Measurements from ENCODE around the gene KIAA1671. TPM values are rescaled to one million over a fixed set of nuclear protein-coding genes. Genes with fewer than 3 reads are reported as not detected.
A peak's percentile ranks its signal among the peaks of the same experiment; 100 is the strongest.

The KIAA1671 gene
- total RNA-seq, 2 donors from 2014 or later: 82.5 to 94.3 TPM

DNA sequence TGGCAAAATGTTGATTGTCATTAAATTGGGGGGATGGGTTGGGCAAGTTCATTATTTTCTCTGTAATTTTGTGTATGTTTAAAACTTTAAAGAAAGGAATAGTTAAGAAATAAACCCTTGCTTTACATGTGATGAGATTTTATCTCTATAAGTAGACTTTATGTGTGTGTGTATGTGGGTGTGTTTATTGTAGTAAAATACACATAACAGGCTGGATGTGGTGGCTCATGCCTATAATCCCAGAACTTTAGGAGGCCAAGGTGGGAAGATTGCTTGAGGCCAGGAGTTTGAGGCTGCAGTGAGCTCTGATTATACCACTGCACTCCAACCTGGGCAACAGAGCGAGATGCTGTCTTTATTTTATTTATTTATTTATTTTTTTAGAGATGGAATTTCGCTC lies 83.2 kb downstream of the KIAA1671 start:
- Histone ChIP-seq H3K4me3 (no peak overlapping the region), H3K36me3 (no peaks in the 10 kb centered on the region), H3K9me3 (no peaks in the 10 kb centered on the region), H3K27ac (peak overlapping the region; percentile 27), H3K27me3 (no peaks in the 10 kb centered on the region), H3K4me1 (no peaks in the 10 kb centered on the region), H3K9ac (ENCODE audit: low read depth in 2 of 2, low read length in 2 of 2) (no peak overlapping the region)
- no peak for DNase-seq
- TF ChIP-seq CTCF (IDR thresholded peaks at IDR 0.05): no peak
- intact Hi-C loops (cut with DNase I): no loop called here

DNA sequence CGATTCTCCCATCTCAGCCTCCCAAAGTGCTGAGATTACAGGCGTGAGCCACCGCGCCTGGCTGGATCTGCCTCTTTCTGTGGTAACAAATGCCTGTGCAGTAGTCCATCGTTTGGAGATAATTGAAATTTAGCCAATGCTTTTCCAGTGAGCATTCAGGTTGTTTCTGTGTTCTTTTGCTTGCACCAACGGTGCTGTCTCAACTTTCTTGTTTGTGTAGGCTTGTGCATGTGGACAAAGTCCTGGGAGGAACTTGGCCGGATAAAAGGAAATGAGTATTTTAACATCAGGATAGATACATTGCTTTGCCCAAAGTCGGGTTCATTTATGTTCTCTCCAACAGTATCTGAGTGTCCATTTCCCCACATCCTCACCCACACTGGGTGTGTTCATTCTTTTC lies 85.7 kb downstream of the KIAA1671 start:
- DNase-seq: no peak
- H3K36me3 ChIP-seq: no peaks in the 10 kb centered on the region
- H3K9ac ChIP-seq (ENCODE audit: low read depth in 2 of 2, low read length in 2 of 2): no peak overlapping the region
- no peaks in the 10 kb centered on the region for H3K9me3 ChIP-seq
- no peak for TF ChIP-seq CTCF (IDR thresholded peaks at IDR 0.05)
- H3K27me3 ChIP-seq: no peaks in the 10 kb centered on the region
- H3K27ac ChIP-seq: no peak overlapping the region
- intact Hi-C loops (cut with DNase I): no loop called here
- H3K4me1 ChIP-seq: no peaks in the 10 kb centered on the region
- no peak overlapping the region for H3K4me3 ChIP-seq

DNA sequence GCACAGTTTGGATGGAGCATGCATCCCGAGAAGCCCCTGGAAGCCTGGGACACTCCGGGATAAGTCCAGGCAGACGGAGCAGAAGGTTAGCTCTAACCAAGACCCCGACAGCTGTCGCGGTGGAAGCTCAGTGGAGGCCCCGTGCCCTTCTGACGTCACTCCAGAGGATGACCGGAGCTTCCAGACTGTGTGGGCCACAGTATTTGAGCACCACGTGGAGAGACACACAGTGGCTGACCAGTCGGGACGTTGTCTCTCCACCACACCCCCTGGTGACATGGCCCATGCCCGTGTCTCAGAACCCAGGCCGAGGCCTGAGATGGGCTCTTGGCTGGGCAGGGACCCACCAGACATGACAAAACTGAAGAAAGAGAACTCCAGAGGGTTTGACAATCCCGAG lies 86.3 kb downstream of the KIAA1671 start:
- Histone ChIP-seq H3K4me1 (no peaks in the 10 kb centered on the region), H3K9me3 (no peaks in the 10 kb centered on the region), H3K27me3 (no peaks in the 10 kb centered on the region), H3K9ac (ENCODE audit: low read depth in 2 of 2, low read length in 2 of 2) (no peak overlapping the region), H3K4me3 (no peak overlapping the region), H3K27ac (no peak overlapping the region), H3K36me3 (no peaks in the 10 kb centered on the region)
- no peak for DNase-seq
- intact Hi-C loops (cut with DNase I): no loop called here
- TF ChIP-seq CTCF (IDR thresholded peaks at IDR 0.05): no peak

DNA sequence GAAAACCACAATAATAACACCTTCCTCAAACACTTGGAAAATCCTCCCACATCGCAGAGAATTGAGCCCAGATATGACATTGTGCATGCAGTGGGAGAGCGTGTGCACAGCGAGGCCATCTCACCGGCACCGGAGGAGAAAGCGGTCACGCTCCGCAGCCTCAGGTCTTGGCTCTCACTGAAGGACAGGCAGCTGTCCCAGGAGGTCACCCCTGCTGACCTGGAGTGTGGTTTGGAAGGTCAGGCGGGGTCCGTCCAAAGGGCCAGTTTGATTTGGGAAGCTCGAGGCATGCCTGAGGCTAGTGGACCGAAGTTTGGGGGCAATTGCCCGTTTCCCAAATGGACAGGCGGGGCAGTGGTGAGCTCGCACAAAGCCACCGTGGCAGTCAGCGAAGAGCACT lies 86.7 kb downstream of the KIAA1671 start:
- DNase-seq: no peak
- Histone ChIP-seq H3K36me3 (no peaks in the 10 kb centered on the region), H3K27me3 (no peaks in the 10 kb centered on the region)

DNA sequence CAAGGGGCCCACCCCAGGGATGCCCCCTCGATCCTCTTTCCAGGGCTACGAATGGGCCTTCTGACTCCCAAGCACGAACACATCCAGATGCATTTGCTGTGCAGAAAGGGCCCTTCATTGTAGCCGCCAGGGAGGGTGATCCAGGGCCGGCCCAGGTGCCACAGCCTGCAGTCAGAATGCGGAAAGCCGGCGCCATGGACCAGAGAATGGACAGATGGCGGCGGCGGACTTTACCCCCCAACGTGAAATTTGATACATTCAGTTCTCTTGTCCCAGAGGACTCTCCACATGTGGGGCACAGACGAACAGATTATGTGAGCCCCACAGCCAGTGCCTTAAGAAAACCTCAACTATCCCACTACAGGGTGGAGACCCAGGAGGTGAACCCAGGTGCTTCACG lies 87.2 kb downstream of the KIAA1671 start:
- H3K9ac ChIP-seq (ENCODE audit: low read depth in 2 of 2, low read length in 2 of 2): no peak overlapping the region
- no peaks in the 10 kb centered on the region for H3K9me3 ChIP-seq
- no peaks in the 10 kb centered on the region for H3K4me1 ChIP-seq
- no peaks in the 10 kb centered on the region for H3K36me3 ChIP-seq
- H3K27me3 ChIP-seq: no peaks in the 10 kb centered on the region
- H3K4me3 ChIP-seq: no peak overlapping the region
- H3K27ac ChIP-seq: no peak overlapping the region
- TF ChIP-seq CTCF (IDR thresholded peaks at IDR 0.05): no peak
- DNase-seq: no peak
- intact Hi-C loops (cut with DNase I): loop anchor here (10.0 kb wide), 1 partner anchor 275 kb away; no protein-coding TSS in a partner anchor

More for the DNA sequence above, 86.7 kb downstream of the KIAA1671 start:
- no peak overlapping the region for H3K9ac ChIP-seq (ENCODE audit: low read depth in 2 of 2, low read length in 2 of 2)
- intact Hi-C loops (cut with DNase I): no loop called here
- TF ChIP-seq CTCF (IDR thresholded peaks at IDR 0.05): no peak
- H3K27ac ChIP-seq: no peak overlapping the region
- no peaks in the 10 kb centered on the region for H3K4me1 ChIP-seq
- no peaks in the 10 kb centered on the region for H3K9me3 ChIP-seq
- no peak overlapping the region for H3K4me3 ChIP-seq

DNA sequence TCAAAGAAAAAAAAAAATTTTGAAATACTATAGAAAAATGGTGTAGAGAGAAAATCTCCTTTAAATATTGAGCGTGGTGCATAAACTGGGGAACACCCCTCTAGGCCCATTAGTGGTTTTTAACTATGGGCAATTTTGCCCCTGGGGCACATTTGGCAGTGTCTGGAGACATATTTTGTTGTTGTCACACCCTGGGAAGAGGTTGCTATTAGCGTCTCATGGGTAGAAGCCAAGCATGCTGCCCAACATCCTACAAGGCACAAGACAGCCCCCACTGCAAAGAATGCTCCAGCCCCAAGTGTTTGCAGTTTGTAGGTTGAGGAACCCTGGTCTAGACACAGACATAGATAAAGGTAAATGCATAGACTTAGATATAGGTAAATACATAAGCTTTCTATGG lies 92.6 kb downstream of the KIAA1671 start:
- no peaks in the 10 kb centered on the region for H3K9me3 ChIP-seq
- no peak overlapping the region for H3K27ac ChIP-seq
- no peak overlapping the region for H3K9ac ChIP-seq (ENCODE audit: low read depth in 2 of 2, low read length in 2 of 2)
- H3K27me3 ChIP-seq: no peaks in the 10 kb centered on the region
- no peak overlapping the region for H3K4me3 ChIP-seq
- DNase-seq: no peak
- no peaks in the 10 kb centered on the region for H3K4me1 ChIP-seq
- no peaks in the 10 kb centered on the region for H3K36me3 ChIP-seq
- intact Hi-C loops (cut with DNase I): loop anchor here (5.0 to 10.0 kb wide), 3 partner anchors 48 to 280 kb away; no protein-coding TSS in a partner anchor
- no peak for TF ChIP-seq CTCF (IDR thresholded peaks at IDR 0.05)

Data from colonic mucosa (tissue), 4 donors.